HFFc6 (cell line): ENCODE data around the gene SSR1. TPM values are rescaled to one million over a fixed set of nuclear protein-coding genes. Genes with fewer than 3 reads are reported as not detected.
A peak's percentile ranks its signal among the peaks of the same experiment; 100 is the strongest.

Experiments used
- DNase-seq: peaks from one replicate; pipeline ENCODE4 v3.0.0-alpha.2; 2018
- H3K27ac Mint-ChIP-seq: 2 replicates; pipeline ENCODE4 v1.8.0; 2020; ENCODE audit warnings: mild to moderate bottlenecking, mixed read lengths
- H3K27me3 Mint-ChIP-seq: 2 replicates; pipeline ENCODE4 v1.8.0; 2021; ENCODE audit warnings: mild to moderate bottlenecking, moderate library complexity, mixed read lengths; ENCODE audit not compliant: insufficient read depth
- H3K36me3 Mint-ChIP-seq: 2 replicates; pipeline ENCODE4 v1.8.0; 2021; ENCODE audit warnings: low read depth, mixed read lengths
- H3K4me1 Mint-ChIP-seq: 2 replicates; pipeline ENCODE4 v1.8.0; 2020; ENCODE audit warnings: low read depth, mixed read lengths
- H3K4me3 Mint-ChIP-seq: 2 replicates; pipeline ENCODE4 v1.8.0; 2020; ENCODE audit warnings: mild to moderate bottlenecking, moderate library complexity, mixed read lengths
- H3K9me3 Mint-ChIP-seq: 2 replicates; pipeline ENCODE4 v1.8.0; 2020; ENCODE audit warnings: mild to moderate bottlenecking, mixed read lengths
- total RNA-seq, 6 experiments: library from RNA; stranded (reverse); fragmentation: NEBNext Ultra II Directional; extraction: Animal tissue kit (Norgen Biotek cat#: 25700); gene quantifications; 2 replicates in 1 of 6; 3 replicates in 5 of 6; pipeline ENCODE4 v1.2.3, GENCODE V29; 2021
- TF ChIP-seq, protein P1 (sequence below): fragments of 200-600 bp; sonication (generic); IDR thresholded peaks from 2 replicates; pipeline ENCODE4 v1.5.0; 2021; ENCODE audit warnings: antibody characterized with exemption, mild to moderate bottlenecking

SSR1 gene
- total RNA-seq, 6 experiments from 2014 or later = 279 to 334 (median 307) TPM

DNA sequence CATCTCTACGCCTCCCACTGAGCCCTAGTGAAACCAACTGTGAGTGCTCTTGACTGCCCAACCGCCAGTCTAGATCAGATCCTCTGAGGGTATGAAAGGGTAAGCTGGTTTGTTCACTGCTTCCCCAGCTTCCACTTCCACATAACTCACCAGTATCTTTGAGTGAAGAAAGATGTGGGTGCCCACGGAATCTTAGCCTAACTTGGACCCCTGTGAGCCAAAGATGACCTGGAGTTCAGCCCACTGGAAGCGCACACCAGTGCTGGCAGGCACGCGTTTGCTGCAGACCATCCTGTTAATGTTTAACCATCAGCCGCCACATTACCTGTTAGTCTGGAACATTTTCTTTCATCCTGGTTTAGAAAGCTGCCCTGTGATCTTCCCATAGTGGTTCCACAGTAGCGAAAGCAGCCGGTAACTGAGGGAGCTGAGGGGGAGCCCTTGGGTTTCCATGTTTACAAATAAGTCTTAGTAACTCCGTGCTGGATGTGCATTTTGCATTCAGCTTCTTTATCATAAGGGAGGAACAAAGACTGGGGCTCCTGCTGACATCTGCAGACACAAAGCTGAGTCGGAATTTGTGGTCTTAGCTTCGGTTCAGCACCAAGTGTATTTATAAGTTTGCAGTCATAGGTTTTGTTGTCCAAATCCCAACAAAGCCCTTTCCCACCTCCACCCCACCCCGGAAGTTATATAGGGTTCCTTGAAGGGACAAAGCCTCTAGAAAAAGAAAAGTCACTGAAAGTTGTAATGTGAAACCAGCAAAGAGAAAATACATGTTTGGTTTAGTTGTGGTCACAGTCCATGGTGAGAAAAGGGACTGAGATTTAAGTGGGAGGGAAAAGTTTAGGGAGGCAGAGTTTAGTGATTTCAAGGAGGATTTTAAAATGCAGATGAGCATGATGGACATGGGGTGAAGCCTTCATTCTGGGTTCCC is 71.0 kb downstream of the SSR1 start:
- Mint-ChIP-seq H3K9me3 (no peaks in the 10 kb centered on the region), H3K4me3 (peak overlapping the region; percentile 2; the same call in 1 of the 2 replicates), H3K27me3 (peaks cover 2% of the 10 kb centered on the region), H3K36me3 (0 out of 2 replicates have a peak, but pooled peaks cover 4% of the 10 kb centered on the region), H3K4me1 (peaks cover 35% of the 10 kb centered on the region), H3K27ac (peak overlapping the region; percentile 66)
- TF ChIP-seq, protein P1, sequence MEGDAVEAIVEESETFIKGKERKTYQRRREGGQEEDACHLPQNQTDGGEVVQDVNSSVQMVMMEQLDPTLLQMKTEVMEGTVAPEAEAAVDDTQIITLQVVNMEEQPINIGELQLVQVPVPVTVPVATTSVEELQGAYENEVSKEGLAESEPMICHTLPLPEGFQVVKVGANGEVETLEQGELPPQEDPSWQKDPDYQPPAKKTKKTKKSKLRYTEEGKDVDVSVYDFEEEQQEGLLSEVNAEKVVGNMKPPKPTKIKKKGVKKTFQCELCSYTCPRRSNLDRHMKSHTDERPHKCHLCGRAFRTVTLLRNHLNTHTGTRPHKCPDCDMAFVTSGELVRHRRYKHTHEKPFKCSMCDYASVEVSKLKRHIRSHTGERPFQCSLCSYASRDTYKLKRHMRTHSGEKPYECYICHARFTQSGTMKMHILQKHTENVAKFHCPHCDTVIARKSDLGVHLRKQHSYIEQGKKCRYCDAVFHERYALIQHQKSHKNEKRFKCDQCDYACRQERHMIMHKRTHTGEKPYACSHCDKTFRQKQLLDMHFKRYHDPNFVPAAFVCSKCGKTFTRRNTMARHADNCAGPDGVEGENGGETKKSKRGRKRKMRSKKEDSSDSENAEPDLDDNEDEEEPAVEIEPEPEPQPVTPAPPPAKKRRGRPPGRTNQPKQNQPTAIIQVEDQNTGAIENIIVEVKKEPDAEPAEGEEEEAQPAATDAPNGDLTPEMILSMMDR = no peak
- no peak for DNase-seq

- DNase-seq = no peak
- H3K27ac Mint-ChIP-seq = peak overlapping the region; percentile 66; the same call in 1 of the 2 replicates
- H3K36me3 Mint-ChIP-seq = 0 out of 2 replicates have a peak, but pooled peaks cover 4% of the 10 kb centered on the region
- H3K9me3 Mint-ChIP-seq = no peaks in the 10 kb centered on the region
- no peak overlapping the region for H3K4me3 Mint-ChIP-seq
- peaks cover 2% of the 10 kb centered on the region for H3K27me3 Mint-ChIP-seq
- TF ChIP-seq, protein P1 = no peak
- H3K4me1 Mint-ChIP-seq = peaks cover 37% of the 10 kb centered on the region
These were observed 71.8 kb downstream of the SSR1 start for GRCh38 chr6:7241160-7241559.

DNA sequence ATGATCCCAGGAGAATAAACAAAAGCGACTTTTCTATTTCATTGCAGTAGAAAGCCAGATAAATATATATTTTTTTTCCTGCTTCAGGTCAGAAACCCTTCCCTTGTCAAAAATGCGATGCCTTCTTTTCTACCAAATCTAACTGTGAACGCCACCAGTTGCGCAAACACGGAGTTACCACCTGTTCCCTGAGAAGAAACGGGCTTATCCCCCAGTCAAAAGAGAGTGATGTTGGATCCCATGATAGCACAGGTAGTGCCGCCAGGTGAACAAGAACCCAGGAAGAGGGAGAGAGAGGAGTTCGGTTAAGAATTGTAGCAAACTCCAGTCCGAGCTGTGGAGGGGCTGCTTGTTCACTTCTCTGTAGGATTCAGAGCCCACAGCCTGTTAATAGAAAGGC is 72.6 kb downstream of the SSR1 start:
- no peak overlapping the region for H3K4me3 Mint-ChIP-seq
- DNase-seq = no peak
- H3K27ac Mint-ChIP-seq = no peak overlapping the region
- peaks cover 2% of the 10 kb centered on the region; the same call in 1 of the 2 replicates for H3K27me3 Mint-ChIP-seq
- peaks cover 45% of the 10 kb centered on the region for H3K4me1 Mint-ChIP-seq
- TF ChIP-seq, protein P1 = no peak
- H3K36me3 Mint-ChIP-seq = 0 out of 2 replicates have a peak, but pooled peaks cover 4% of the 10 kb centered on the region
- no peaks in the 10 kb centered on the region for H3K9me3 Mint-ChIP-seq

- peak overlapping the region; percentile 7; the same call in 1 of the 2 replicates for H3K27ac Mint-ChIP-seq
- H3K4me3 Mint-ChIP-seq = no peak overlapping the region
- TF ChIP-seq, protein P1 = no peak
- H3K36me3 Mint-ChIP-seq = 0 out of 2 replicates have a peak, but pooled peaks cover 4% of the 10 kb centered on the region
- H3K27me3 Mint-ChIP-seq = peaks cover 2% of the 10 kb centered on the region; the same call in 1 of the 2 replicates
- peaks cover 49% of the 10 kb centered on the region for H3K4me1 Mint-ChIP-seq
- no peak for DNase-seq
- no peaks in the 10 kb centered on the region for H3K9me3 Mint-ChIP-seq
These were observed 73.4 kb downstream of the SSR1 start for GRCh38 chr6:7239590-7239948.

DNA sequence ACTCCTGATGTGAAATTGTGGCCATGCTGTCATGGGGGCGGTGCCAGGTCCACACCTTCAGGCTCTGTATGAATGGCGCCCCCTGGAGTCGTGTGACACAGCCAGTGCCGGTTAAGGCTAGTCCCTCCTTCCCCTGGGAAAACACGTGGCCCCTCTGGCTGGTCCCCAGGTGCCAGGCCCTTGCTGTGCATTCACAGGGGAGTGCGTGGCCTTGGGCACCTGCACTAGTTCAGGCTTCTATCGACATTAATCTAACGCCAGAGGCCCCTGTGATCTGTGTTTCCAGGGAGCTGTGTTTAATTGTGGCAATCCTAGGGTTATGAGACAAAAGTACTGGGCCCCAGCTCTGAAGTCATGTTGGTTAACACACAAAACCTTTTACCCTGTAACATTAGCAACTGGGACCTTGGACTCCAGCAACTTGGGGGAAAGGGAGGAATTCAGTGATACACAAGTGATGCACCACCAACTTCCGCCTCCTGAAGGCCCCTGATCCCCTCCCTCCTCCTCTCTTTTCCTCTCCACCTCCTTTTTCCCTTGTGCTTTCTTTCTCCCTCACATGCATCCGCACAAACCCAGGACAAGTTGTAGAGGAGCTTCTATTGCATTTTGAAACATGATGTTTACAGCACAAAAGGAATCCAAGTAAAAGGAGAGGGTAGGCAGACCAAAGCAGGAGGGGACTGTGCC is 74.0 kb downstream of the SSR1 start:
- H3K9me3 Mint-ChIP-seq = no peaks in the 10 kb centered on the region
- TF ChIP-seq, protein P1 = peak; percentile 82
- H3K4me3 Mint-ChIP-seq = no peak overlapping the region
- DNase-seq = peak; percentile 69
- H3K27me3 Mint-ChIP-seq = peaks cover 2% of the 10 kb centered on the region; the same call in 1 of the 2 replicates
- peak overlapping the region; percentile 13; the same call in 1 of the 2 replicates for H3K27ac Mint-ChIP-seq
- 0 out of 2 replicates have a peak, but pooled peaks cover 4% of the 10 kb centered on the region for H3K36me3 Mint-ChIP-seq
- peaks cover 54% of the 10 kb centered on the region for H3K4me1 Mint-ChIP-seq
